ENCODE measurements around the gene TLR7.

TLR7 gene

GRCh38 chrX:12866451-12867377 lies at the start of gene TLR7:
Gene TLR7, plus strand, starts transcription at chrX:12867072. Its CDS starts 507 bp downstream, at chrX:12867579.
- no peak for DNase-seq (ENCODE audit: low read depth, low spot score)

DNA sequence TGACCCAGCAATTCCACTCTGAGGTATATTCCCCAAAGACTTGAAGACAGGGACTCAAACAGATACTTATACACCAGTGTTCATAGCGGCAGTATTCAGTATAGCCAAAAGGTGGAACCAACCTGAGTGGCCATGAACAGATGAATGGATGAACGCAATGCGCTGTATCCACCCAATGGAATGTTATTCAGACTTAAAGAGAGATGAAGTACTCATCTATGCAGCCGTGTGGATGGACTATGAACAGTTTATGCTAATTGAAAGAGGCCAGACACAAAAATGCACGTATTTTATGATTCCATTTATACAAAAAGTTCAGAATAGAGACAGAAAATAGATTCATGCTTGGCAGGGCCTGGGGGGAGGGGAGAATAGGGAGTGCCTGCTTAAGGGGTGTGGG lies 49.3 kb upstream of the TLR7 start:
- DNase-seq (ENCODE audit: low read depth, low spot score) = no peak

DNA sequence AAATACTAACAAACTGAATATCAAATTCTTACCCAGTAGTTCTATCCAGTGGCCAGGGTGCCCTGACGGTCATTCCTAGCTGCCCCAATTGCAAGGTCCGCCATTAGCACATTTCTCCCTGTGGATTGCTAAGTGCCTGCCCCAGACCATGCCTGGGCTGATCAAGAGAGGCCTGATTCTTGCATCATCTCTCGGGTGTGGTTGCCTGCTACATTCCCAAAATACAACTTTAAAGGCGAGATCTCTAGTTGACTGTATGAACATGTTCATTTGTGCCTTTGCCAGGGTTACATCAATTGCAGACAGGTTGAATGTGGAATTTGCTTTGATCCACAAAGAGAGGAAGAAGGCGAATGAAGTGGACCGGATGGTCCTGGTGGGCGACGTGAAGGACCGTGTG lies 47.6 kb upstream of the TLR7 start:
- no peak for DNase-seq (ENCODE audit: low read depth, low spot score)

GRCh38 chrX:12820737-12821136 lies 46.1 kb upstream of the TLR7 start:
- no peak for DNase-seq (ENCODE audit: low read depth, low spot score)

DNA sequence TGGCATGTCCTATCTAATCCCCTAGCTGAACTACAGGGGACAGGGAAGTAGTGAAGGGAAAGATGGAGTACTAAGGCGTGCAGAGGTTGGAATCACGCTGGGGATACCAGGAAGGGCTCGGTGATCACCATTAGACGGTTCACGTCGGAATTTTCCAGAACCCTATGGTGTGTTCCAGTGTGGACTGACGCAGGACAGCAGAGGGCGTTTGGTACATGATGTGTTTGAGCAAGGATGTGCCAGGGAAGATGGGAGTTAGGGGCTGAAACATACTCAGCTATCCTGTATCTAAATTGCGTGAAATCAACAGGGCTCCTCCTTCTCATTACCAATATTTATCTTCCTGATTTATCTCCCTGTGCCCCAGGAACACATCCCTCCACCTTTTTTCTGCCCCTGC lies 41.9 kb upstream of the TLR7 start:
- no peak for DNase-seq (ENCODE audit: low read depth, low spot score)

- DNase-seq (ENCODE audit: low read depth, low spot score) = no peak
Observed at GRCh38 chrX:12825801-12826200, 41.1 kb upstream of the TLR7 start.

DNA sequence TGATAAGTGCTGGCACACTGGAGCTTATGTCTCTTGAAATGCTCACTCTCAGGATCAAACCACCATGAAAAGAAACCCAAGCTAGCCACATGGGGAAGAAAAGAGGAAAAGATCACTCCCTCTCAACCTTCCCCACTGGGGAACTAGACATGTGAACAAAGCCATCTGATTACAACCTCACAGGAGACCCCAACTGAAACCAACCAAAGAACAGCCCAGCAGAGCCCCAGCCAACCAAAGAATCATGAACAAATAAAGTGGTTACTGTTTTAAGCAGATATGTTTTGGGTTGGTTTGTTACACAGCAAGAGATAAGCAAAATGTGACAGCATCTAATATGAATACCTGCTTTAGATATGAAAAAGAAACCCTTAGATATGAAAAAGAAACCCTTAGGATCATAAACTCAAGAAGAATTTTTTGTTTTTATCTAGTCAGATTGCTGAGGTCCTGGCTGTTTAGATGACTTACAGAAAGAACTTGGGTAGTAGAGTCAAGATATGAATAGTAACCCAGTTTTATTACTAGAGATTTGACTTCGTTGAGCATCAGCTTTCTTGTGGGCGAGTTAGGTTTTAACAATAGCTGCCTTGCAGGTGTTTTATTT lies 23.7 kb upstream of the TLR7 start:
- DNase-seq (ENCODE audit: low read depth, low spot score) = no peak

DNA sequence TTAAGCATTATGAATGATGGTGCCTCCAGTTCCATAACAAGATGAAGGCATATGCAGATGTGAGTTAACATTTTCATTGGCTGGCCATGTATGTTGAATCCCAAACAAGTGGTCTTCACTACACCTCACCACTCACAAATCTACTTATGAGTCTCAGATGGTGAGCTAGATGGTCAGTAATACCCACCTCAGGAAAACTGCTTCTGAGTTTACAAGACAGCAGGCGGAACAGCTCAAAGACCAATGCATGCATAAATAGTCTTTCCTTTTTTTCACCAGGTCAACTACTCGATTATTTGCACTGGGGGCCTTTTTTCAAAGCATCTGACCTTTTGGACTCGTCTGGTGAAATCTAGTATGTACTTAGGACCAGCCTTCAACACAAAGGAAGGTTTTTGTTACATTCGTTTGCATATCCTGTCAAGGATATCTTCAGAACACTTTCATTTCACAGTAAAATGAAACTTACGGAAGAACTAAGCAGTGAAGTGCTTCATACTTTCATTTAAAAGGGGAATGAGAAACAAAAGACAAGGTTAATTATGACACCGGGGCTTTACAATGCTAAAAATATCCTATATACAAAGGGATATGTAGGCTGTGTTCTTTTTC lies 23.1 kb upstream of the TLR7 start:
- DNase-seq (ENCODE audit: low read depth, low spot score) = no peak

DNA sequence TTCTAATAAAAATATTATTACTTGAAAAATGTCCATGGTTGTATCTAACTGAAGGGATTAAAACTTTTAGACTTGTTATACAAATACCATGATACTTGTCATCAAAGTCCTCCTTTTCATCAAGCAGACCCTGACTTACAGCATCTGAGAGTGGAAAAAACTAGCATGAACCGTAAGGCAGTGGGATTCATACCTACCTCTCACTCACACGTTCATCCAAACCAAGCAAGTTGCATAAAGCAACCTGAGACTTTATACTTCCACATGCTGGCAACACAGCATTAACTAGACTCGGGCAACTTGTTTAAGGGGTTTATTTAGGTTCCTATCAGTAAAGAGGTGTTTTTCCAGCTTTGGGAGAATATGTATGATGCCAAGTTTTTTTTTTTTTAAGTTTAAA lies 22.6 kb upstream of the TLR7 start:
- DNase-seq (ENCODE audit: low read depth, low spot score) = no peak

- DNase-seq (ENCODE audit: low read depth, low spot score) = no peak
Observed at GRCh38 chrX:12865359-12865758, 1.5 kb upstream of the TLR7 start.

GRCh38 chrX:12867685-12868084 lies 813 bp downstream of the TLR7 start:
- DNase-seq (ENCODE audit: low read depth, low spot score) = no peak

GRCh38 chrX:12868747-12869146 lies 1.9 kb downstream of the TLR7 start:
- no peak for DNase-seq (ENCODE audit: low read depth, low spot score)

DNA sequence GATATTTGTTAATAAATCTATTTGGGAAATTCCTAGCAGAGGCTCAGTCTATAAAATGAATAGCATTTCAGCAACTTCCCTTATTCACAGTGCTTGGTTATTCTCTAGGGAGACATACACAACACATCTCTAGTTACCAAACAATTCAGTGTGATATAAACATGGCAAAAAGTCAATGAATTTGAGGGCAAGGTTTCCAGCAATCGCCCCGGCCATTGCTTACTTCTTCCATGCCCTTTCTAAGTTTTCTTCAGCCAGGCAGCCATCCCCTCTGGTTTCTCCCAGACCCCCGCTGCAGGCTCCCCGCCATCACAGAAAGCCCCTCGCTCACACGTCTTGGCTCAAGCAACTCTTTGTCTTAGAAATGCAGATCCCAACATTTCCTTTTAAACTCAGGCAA lies 4.4 kb downstream of the TLR7 start:
- no peak for DNase-seq (ENCODE audit: low read depth, low spot score)

- no peak for DNase-seq (ENCODE audit: low read depth, low spot score)
Observed at GRCh38 chrX:12872741-12873140, 5.9 kb downstream of the TLR7 start.

- no peak for DNase-seq (ENCODE audit: low read depth, low spot score)
Observed at GRCh38 chrX:12874581-12874980, 7.7 kb downstream of the TLR7 start.

GRCh38 chrX:12877386-12877785 lies 10.5 kb downstream of the TLR7 start:
- DNase-seq (ENCODE audit: low read depth, low spot score) = no peak

- no peak for DNase-seq (ENCODE audit: low read depth, low spot score)
Observed at GRCh38 chrX:12878536-12878935, 11.7 kb downstream of the TLR7 start.

DNA sequence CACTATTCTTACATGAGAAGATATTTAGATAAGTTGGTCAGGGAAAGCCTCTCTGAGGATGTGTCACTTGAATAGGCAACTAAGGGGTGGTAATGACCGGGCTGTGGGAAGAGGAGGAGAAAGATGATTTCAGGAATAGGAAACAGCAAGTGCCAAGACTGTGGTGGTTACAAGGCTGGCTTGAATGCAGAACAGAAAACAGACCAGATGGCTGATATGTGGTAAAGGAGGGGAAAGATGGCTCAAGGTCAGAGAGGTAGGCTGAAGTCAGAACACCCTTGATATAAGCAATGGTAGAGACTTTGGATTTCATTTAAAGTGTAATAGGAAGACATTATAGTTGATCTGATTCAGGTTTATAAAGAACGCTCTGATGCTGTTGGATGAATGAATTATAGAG lies 15.0 kb downstream of the TLR7 start:
- no peak for DNase-seq (ENCODE audit: low read depth, low spot score)

DNA sequence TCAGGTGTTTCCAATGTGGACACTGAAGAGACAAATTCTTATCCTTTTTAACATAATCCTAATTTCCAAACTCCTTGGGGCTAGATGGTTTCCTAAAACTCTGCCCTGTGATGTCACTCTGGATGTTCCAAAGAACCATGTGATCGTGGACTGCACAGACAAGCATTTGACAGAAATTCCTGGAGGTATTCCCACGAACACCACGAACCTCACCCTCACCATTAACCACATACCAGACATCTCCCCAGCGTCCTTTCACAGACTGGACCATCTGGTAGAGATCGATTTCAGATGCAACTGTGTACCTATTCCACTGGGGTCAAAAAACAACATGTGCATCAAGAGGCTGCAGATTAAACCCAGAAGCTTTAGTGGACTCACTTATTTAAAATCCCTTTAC lies 18.6 kb downstream of the TLR7 start:
- no peak for DNase-seq (ENCODE audit: low read depth, low spot score)

- no peak for DNase-seq (ENCODE audit: low read depth, low spot score)
Observed at GRCh38 chrX:12886545-12886944, 19.7 kb downstream of the TLR7 start.

DNA sequence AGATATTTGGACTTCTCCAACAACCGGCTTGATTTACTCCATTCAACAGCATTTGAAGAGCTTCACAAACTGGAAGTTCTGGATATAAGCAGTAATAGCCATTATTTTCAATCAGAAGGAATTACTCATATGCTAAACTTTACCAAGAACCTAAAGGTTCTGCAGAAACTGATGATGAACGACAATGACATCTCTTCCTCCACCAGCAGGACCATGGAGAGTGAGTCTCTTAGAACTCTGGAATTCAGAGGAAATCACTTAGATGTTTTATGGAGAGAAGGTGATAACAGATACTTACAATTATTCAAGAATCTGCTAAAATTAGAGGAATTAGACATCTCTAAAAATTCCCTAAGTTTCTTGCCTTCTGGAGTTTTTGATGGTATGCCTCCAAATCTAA lies 20.3 kb downstream of the TLR7 start:
- DNase-seq (ENCODE audit: low read depth, low spot score) = no peak

GRCh38 chrX:12887767-12888166 lies 20.9 kb downstream of the TLR7 start:
- DNase-seq (ENCODE audit: low read depth, low spot score) = no peak

- no peak for DNase-seq (ENCODE audit: low read depth, low spot score)
Observed at GRCh38 chrX:12890467-12890866, 23.6 kb downstream of the TLR7 start.
